GM19099 (cell line): ENCODE results near the gene RTN4R.

Experiments used
- POLR2A ChIP-seq: IDR thresholded peaks from 3 replicates; pipeline ENCODE4 v1.6.1; 2011; ENCODE audit warnings: low read depth; ENCODE audit not compliant: insufficient read length; ENCODE audit errors: extremely low read depth

Gene RTN4R

DNA sequence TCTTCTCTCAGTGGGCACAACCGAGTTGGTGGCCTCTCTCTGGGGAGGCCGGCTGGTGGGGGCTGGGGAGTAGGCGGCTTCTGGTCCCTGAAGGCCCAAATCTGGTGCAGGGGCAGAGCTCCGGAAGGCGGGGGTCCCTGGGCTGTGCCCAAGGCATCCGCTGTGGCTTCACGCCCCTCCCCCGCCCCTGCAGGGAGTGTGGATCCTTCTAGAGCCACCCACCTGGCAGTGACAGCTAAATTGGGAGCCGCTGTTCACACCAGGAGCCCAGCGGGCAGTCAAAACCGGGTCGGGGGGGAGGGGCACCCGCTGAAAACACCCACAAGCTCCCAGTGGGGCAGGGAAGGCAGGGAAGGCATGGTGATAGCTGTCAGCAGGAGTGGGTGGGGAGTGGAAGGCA lies 4.6 kb upstream of the RTN4R start:
- no peak for TF ChIP-seq POLR2A

- no peak for TF ChIP-seq POLR2A
Observed at GRCh38 chr22:20272174-20272573, 4.1 kb upstream of the RTN4R start.

DNA sequence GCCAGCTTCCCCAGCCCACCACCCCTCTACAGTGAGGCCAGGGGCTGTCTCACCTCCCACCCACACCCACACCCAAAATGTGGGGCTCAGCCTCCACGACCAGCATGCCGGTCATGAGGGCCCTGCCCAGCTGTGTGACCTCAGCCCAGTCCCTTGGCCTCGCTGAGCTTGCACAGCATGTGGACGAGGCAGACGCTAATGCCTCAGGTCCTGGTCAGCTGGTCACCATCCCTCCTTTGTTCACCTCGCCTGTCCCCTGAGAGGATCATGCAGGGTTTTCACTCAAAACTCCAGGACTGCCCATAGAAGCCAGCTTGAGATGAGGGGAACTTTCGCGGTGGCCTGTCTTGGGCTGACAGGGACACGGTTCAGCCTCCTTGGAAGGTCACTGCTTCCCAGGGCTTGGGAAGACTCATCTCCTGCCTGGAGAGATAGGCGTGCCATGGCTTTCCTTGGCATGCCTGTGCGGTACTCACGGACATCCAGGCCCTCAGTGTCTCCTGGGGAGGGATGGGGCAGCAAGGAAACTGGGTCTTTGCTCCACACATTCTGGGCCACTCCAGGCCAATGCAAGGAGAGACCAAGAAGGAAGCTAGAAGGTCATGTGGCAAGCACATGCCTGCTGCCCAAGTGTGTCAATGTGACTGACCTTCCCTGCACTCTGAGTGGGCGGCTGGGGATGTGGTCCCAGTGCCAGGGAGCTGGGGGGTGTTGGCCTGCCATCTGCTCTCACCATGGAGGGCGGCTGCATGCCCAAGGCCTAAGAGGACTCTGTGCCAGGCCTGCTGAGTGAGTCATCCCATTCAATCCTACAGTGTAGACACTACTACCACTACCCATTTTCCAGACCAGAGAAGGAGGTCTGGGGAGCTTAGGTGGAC lies 3.2 kb upstream of the RTN4R start:
- TF ChIP-seq POLR2A, result no peak

GRCh38 chr22:20267441-20268278 lies 458 bp downstream of the RTN4R start:
- TF ChIP-seq POLR2A, result no peak

DNA sequence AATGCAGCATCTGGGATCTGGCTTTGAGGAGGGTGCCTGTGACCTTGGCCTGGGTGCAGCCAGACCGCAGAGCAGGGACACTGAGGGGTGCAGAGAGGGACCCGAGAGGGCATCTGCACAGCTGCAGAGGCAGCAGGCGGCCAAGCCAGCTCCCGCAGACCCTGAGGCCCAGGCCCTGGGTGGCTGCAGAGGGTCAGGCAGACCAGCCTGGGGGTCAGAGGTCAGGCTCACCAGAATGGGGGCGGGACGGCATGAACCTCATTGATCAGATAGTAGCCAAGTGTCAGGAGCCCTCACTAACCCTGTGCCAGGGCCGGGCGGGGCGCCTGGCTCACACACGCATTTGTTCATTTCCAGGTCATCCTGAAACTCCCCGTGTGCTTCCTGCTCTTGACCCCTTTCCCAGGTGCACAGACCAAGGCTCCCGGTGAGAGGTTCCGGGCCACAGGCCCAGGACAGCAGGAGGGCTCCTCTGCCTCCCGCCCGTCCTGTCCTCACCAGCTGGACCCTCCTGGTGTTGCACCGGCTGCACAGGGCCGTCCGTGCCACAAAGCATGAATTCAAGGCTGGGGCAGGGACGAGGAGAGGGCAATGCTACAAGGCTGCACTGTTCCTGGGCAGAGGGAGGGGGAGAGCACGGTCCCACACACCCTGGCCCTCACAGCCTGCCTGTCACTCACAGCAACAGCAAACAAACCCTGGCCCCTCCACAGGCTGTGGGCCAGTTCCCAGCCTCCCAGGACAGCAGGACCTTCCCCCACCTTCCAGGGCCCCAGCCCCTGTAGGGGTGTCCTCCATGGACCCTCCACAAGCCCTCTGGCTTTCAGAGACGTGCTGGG lies 3.3 kb downstream of the RTN4R start:
- TF ChIP-seq POLR2A, result no peak

DNA sequence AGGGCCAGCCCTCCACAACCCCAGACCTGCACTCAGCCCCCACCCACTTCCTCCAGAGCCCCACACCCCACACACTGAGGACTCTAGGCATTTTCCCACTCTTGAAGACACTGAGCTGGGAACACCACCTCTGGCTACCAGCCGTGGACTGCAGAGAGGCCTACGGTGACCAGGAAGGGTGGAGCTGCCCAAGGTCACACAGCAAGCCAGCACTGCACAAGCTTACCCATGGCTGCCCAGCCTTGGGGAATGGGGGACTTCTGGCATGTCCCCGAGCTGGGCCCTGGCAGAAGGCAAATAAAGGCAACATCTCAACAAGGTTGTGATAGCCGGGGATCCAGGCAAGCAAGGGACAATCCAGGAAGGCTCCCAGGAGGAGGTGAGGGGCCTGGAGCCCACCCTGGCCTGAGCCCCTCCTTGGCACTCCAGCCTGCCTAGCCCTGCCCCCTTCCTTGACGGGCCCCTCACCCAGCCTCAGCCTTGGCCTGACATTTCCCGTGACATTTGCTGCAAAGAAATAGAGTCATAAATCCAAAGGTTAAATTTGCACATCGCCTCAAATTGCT lies 5.5 kb downstream of the RTN4R start:
- no peak for TF ChIP-seq POLR2A

DNA sequence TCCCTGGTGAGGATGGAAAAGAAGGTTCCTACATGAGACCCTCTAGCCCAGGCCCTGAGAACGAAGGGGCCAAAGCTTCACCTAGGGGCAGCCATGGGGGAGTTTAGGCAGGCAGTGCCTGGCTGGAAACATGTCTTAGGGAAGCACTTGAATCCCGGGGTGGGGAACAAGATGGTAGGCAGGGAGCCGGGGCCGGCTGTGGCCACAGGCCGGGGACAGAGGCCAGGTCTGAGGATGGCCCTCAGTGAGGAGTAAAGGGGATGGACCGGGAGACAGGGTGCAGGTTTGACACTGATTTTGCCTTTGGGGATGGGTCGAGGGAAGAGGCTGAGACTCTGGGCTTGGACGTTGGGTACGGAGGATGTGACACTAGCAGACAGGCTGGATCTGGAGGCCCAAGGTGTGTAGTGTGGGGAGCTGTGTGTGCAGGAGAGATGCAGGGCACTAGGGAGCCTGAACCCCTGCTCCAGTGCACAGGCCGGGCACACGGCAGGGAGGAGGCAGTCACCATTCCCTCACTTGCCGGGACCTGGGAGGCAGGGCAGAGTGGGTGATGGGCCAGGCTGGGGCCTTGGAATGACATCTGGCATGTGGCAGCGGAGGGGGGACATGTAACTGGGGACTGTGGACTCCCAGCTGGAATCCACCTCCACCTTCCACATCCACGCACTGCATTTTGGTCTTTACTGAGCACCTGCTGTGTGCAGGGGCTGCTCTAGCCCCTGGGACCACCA lies 6.1 kb downstream of the RTN4R start:
- TF ChIP-seq POLR2A, result no peak

DNA sequence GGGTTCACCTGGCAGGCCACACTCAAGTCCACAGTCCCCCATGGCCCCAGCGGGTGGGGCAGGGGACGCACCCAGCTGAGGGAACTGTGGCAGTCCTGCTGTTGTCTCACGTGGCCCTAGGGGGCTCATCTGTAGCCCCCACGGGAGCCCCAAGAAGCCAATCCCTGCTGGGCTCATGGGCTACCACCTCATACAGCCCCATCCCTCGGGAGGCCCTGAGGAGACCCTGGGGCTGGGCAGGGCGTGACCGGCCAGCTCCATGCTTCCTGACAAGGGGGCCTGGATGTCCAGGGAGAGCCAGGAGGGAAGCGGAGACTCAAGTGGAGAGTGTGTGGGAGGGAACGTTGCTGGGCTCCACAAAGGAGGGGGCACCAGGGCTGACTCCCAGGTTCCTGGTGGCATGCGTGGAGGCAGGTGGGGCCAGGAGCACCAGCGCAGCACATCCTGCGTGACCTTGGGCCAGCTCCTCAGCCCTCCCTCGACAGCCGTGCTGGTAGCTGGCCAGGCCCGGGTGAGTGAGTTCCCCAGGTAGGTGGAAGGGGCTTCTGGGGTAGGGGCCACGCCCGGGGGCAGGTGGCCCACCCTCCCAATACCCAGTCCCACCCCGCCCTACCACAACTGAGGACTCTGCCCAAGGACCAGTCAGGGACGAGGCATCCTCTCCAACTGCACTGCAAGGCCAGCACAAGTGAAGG lies 7.9 kb downstream of the RTN4R start:
- TF ChIP-seq POLR2A, result no peak

GRCh38 chr22:20259327-20259688 lies 8.8 kb downstream of the RTN4R start:
- no peak for TF ChIP-seq POLR2A

GRCh38 chr22:20258584-20259326 lies 9.4 kb downstream of the RTN4R start:
- TF ChIP-seq POLR2A, result no peak

- no peak for TF ChIP-seq POLR2A
Observed at GRCh38 chr22:20258021-20258299, 10.2 kb downstream of the RTN4R start.

DNA sequence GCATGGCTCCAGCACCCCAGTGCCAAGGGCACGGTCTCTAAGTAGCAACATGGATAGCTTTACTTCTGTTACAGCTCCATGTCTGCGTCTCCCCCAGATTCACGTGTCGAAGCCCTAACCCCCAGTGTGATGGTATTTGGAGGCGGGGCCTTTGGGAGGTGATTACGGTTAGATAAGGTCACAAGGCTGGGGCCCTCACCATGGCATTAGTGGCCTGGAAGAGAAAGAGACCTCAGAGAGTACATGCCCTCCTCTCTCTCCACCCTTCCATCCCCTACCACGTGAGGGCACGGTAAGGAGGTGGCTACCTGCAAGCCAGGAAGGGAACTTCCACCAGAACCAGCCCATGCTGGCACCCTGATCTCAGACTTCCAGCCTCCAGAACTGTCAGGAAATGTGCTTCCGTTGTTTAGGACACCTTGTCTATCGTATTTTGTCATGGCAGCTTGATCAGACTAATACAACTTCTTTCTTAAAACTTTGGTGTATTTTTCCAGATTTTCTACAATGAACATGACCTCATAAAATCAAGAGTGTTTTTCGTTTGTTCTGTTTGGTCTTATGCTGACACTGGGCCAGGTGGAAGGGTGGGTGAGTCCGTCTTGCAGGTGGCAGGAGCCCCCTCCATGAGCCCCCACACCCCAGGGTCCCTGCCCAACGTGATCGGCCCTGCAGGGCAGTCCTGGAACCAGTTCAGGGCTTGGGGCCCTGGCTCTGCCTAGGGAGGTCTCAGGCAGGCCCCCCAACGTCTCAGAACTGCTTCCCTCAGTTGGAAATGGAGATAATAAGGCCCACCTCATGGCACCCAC lies 10.7 kb downstream of the RTN4R start:
- TF ChIP-seq POLR2A, result no peak

GRCh38 chr22:20256551-20257211 lies 11.4 kb downstream of the RTN4R start:
- no peak for TF ChIP-seq POLR2A
